ENCODE results near the gene WEE2. TPM values are rescaled to one million over a fixed set of nuclear protein-coding genes. Genes with fewer than 3 reads are reported as not detected.

Gene WEE2
- total RNA-seq, 1 donor from 2014 or later = not detected

DNA sequence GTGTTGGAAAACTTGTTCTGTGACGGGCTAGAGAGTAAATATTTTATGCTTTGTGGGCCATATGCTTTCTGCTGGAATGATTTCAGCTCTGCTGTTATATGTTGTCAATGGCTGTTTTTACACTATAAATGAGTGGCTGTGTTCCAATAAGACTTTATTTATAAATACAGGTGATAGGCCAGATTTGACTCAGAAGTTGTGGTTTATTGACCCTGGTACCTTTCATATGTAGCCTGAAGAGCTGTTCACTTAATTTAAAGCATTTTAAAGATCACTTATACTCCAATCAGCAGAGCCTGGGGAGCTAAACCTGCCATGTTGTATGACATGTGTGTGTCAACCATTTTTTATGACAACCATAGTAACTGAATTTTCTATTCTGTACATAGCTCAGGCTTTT lies 20.9 kb downstream of the WEE2 start:
- no peak overlapping the region for H3K27ac Mint-ChIP-seq (ENCODE audit: unreplicated experiment)
- TF ChIP-seq, protein P1, sequence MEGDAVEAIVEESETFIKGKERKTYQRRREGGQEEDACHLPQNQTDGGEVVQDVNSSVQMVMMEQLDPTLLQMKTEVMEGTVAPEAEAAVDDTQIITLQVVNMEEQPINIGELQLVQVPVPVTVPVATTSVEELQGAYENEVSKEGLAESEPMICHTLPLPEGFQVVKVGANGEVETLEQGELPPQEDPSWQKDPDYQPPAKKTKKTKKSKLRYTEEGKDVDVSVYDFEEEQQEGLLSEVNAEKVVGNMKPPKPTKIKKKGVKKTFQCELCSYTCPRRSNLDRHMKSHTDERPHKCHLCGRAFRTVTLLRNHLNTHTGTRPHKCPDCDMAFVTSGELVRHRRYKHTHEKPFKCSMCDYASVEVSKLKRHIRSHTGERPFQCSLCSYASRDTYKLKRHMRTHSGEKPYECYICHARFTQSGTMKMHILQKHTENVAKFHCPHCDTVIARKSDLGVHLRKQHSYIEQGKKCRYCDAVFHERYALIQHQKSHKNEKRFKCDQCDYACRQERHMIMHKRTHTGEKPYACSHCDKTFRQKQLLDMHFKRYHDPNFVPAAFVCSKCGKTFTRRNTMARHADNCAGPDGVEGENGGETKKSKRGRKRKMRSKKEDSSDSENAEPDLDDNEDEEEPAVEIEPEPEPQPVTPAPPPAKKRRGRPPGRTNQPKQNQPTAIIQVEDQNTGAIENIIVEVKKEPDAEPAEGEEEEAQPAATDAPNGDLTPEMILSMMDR (conservative IDR thresholded peaks at IDR 0.05) = no peak
- H3K4me3 Mint-ChIP-seq = no peak overlapping the region
- no peaks in the 10 kb centered on the region for H3K9me3 Mint-ChIP-seq
- H3K4me1 Mint-ChIP-seq = no peaks in the 10 kb centered on the region
- H3K27me3 Mint-ChIP-seq (ENCODE audit: low read depth) = peaks cover 19% of the 10 kb centered on the region
- H3K36me3 Mint-ChIP-seq (ENCODE audit: low read depth) = no peaks in the 10 kb centered on the region
- no peak for DNase-seq (ENCODE audit: low read depth, low spot score)

DNA sequence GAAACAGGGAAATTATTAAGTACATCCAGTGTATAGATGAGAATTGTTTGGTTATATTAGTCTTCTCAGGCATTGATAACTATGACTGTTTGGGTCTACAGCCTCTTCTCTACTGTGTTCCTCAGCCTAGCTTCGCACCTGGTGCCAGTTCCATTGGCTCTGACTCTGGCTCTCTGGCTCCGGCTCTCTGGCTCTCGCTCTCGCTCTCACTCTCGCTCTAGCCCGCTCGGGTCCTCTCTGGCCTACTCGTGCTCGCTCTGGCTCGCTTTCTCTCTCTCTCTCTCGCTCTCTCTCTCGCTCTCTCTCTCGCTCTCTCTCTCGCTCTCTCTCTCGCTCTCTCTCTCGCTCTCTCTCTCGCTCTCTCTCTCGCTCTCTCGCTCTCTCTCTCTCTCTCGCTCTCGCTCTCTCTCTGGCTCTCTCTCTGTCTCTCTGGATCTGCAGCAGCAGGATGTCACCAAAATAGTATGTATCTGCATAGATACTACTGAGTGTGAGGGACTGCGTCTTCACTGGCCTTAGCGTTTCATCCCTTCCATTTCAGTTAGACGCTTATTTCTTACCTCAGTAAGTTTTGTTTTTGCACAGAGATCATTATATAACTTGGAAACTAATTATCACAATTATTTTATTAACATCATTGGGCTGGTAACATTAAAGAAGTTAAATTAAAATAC lies 23.5 kb downstream of the WEE2 start:
- no peaks in the 10 kb centered on the region for H3K9me3 Mint-ChIP-seq
- peaks cover 10% of the 10 kb centered on the region for H3K27me3 Mint-ChIP-seq (ENCODE audit: low read depth)
- TF ChIP-seq, protein P1 (conservative IDR thresholded peaks at IDR 0.05) = no peak
- H3K4me3 Mint-ChIP-seq = no peak overlapping the region
- H3K36me3 Mint-ChIP-seq (ENCODE audit: low read depth) = no peaks in the 10 kb centered on the region
- DNase-seq (ENCODE audit: low read depth, low spot score) = no peak
- H3K27ac Mint-ChIP-seq (ENCODE audit: unreplicated experiment) = no peak overlapping the region
- no peaks in the 10 kb centered on the region for H3K4me1 Mint-ChIP-seq

DNA sequence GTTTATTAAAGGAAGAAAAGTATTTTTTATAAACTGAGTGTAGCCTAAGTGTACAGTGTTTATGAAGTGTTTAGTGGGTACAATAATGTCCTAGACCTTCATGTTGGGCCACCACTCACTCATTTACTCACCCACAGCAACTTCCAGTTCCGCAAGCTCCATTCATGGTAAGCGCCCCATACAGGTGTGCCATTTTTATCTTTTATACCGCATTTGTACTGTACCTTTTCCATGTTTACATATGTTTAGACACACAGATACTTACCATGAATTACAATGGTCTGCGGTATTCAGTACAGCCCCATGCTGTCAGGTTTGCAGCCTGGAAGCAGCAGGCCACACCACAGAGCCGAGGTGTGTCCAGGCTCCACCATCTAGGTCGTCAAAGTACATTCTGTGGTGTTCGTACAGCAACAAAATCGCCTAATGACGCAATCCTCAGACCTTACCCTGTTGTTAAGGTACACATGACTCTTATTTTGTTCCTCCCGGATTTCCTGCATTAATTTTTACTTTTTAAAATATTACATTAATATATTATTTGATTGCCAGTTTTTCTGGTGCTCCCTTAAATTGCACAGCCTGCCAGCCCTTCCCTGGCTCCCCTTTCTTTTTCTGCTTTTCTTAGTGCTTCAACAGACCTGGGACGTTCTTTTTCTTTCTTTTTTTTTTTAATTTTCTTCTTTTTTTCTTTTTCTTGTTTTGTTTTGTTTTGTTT lies 29.1 kb downstream of the WEE2 start:
- no peaks in the 10 kb centered on the region for H3K36me3 Mint-ChIP-seq (ENCODE audit: low read depth)
- H3K4me1 Mint-ChIP-seq = peaks cover 29% of the 10 kb centered on the region
- H3K9me3 Mint-ChIP-seq = no peaks in the 10 kb centered on the region
- H3K4me3 Mint-ChIP-seq = peak overlapping the region; percentile 97
- peak overlapping the region; percentile 95 for H3K27ac Mint-ChIP-seq (ENCODE audit: unreplicated experiment)
- peaks cover 5% of the 10 kb centered on the region for H3K27me3 Mint-ChIP-seq (ENCODE audit: low read depth)
- TF ChIP-seq, protein P1 (conservative IDR thresholded peaks at IDR 0.05) = no peak
- no peak for DNase-seq (ENCODE audit: low read depth, low spot score)

DNA sequence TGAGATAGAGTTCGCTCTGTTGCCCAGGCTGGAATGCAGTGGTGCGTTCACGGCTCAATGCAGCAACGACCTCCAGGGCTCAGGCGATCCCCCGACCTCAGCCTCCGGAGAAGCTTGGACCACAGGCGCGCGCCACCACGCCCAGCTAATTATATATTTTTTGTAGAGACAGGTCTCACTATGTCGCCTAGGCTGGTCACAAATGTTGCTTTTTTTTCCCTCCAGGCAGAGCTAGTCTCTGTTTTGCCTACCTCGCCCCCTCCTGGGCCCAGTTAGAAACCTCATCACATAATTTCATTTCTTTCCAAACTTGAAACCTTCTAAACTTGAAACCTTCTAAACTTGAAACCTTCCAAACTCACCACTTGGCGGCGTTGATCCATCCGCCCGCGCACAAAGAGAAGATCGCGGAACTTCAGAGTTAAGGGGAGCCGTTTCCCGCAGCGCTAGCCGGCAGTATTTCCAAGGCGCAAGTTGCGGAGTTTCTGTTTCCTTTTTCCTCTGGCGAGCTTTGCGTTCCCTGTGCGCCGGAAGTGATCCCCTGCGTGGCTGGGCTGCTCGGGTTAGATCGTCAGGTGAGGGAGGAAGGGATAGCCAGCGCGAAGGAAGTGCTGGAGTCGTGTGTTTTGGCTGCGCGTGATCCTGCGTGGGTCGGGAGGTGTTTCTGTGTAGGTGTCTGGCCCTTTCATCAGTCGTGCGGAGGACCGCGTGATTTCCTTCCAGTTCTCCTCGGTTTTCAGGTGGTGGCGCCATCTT lies 29.9 kb downstream of the WEE2 start, which contains the start of gene SSBP1:
Gene SSBP1, plus strand, starts transcription at position 523 of the 756 bp plus-strand sequence. CDS start 809 bp downstream, outside the sequence.
- Mint-ChIP-seq H3K27me3 (ENCODE audit: low read depth) (peaks cover 5% of the 10 kb centered on the region), H3K27ac (ENCODE audit: unreplicated experiment) (peak within 1 kb of the TSS; percentile 95), H3K9me3 (no peaks in the 10 kb centered on the region), H3K4me3 (peak within 1 kb of the TSS; percentile 97), H3K4me1 (peaks cover 29% of the 10 kb centered on the region), H3K36me3 (ENCODE audit: low read depth) (peaks cover 3% of the 10 kb centered on the region)
- TF ChIP-seq, protein P1 (conservative IDR thresholded peaks at IDR 0.05) = peak; percentile 84
- DNase-seq (ENCODE audit: low read depth, low spot score) = peak; percentile 81

DNA sequence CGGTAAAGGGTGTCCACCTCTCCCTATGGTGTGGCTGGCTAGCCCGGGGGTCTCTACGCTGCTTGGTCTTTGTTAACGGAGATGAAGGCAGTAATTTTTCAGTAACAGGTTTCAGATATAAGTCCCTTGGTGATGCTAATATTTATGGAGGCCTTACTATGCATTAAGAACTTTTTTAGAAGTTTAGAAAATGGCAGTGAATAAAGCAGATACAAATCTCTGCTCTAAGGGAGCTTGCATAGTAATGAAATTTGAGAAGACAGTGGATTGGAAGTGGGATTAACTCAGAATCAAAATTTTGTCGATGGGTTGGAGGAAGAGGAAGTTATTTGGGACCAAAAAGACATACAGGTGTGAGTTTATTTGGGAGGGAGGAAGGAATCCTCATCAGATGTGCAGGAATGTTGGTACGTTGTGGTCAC lies 30.4 kb downstream of the WEE2 start:
- TF ChIP-seq, protein P1 (conservative IDR thresholded peaks at IDR 0.05) = no peak
- H3K9me3 Mint-ChIP-seq = no peaks in the 10 kb centered on the region
- H3K36me3 Mint-ChIP-seq (ENCODE audit: low read depth) = peaks cover 3% of the 10 kb centered on the region
- peaks cover 29% of the 10 kb centered on the region for H3K4me1 Mint-ChIP-seq
- no peak for DNase-seq (ENCODE audit: low read depth, low spot score)
- H3K27me3 Mint-ChIP-seq (ENCODE audit: low read depth) = peaks cover 4% of the 10 kb centered on the region
- peak overlapping the region; percentile 97 for H3K4me3 Mint-ChIP-seq
- peak overlapping the region; percentile 95 for H3K27ac Mint-ChIP-seq (ENCODE audit: unreplicated experiment)
